GM12878 (cell line): ENCODE measurements around the gene STRA6.
A peak's percentile ranks its signal among the peaks of the same experiment; 100 is the strongest.

Source experiments
- ATF2 ChIP-seq: IDR thresholded peaks from 2 replicates; pipeline ENCODE4 v1.6.1; 2012; ENCODE audit warnings: low read length, inconsistent platforms
- ATF3 ChIP-seq: IDR thresholded peaks from 2 replicates; pipeline ENCODE4 v1.6.1; 2011; ENCODE audit warnings: low read depth, mild to moderate bottlenecking, low read length, moderate library complexity, borderline replicate concordance; ENCODE audit errors: extremely low read depth
- BCL11A ChIP-seq: IDR thresholded peaks from 2 replicates; pipeline ENCODE4 v1.6.1; 2011; ENCODE audit warnings: low read depth, low read length
- EZH2 ChIP-seq: IDR thresholded peaks from 2 replicates; pipeline ENCODE4 v1.6.1; 2012; ENCODE audit warnings: low read depth, mild to moderate bottlenecking, control low read depth, inconsistent platforms, low read length, borderline replicate concordance; ENCODE audit not compliant: control insufficient read depth
- MTA3 ChIP-seq: IDR thresholded peaks from 2 replicates; pipeline ENCODE4 v1.6.1; 2012; ENCODE audit warnings: low read length, inconsistent platforms, borderline replicate concordance
- MYC ChIP-seq: IDR thresholded peaks from 2 replicates; pipeline ENCODE4 v1.6.1; 2011; ENCODE audit warnings: mild to moderate bottlenecking, low read length, moderate library complexity, inconsistent platforms; ENCODE audit not compliant: insufficient read depth, insufficient replicate concordance, insufficient read length, severe bottlenecking
- POLR2A ChIP-seq: IDR thresholded peaks from 2 replicates; pipeline ENCODE4 v1.6.1; 2011; ENCODE audit warnings: low read depth, mild to moderate bottlenecking, low read length
- RELA ChIP-seq: fragments of 450-650 bp; IDR thresholded peaks from 2 replicates; pipeline ENCODE4 v1.8.0; 2014; ENCODE audit warnings: borderline replicate concordance; ENCODE audit not compliant: partially characterized antibody
- RFX5 ChIP-seq: IDR thresholded peaks from 2 replicates; pipeline ENCODE4 v1.6.1; 2011; ENCODE audit warnings: low read depth, low read length, improper control_type of control experiment
- ZNF24 ChIP-seq: fragments of 450-650 bp; IDR thresholded peaks from 2 replicates; pipeline ENCODE4 v1.6.1; 2017; ENCODE audit warnings: antibody characterized with exemption, mild to moderate bottlenecking
- TF ChIP-seq, protein P1 (sequence below), 3 experiments: IDR thresholded peaks in 2 of 3; conservative IDR thresholded peaks in 1 of 3; 2 replicates each; pipeline ENCODE4 v1.5.1; 2011; ENCODE audit warnings: low read depth in 3 of 3, low read length in 3 of 3, mild to moderate bottlenecking in 3 of 3, control low read depth in 2 of 3, moderate library complexity in 2 of 3, inconsistent platforms in 1 of 3, mixed read lengths in 1 of 3; ENCODE audit not compliant: control insufficient read depth in 2 of 3, insufficient read depth in 1 of 3; ENCODE audit errors: extremely low read depth in 1 of 3
- TF ChIP-seq, protein P2 (sequence below): IDR thresholded peaks from 2 replicates; pipeline ENCODE4 v1.6.1; 2012; ENCODE audit warnings: mild to moderate bottlenecking, low read depth, low read length

DNA sequence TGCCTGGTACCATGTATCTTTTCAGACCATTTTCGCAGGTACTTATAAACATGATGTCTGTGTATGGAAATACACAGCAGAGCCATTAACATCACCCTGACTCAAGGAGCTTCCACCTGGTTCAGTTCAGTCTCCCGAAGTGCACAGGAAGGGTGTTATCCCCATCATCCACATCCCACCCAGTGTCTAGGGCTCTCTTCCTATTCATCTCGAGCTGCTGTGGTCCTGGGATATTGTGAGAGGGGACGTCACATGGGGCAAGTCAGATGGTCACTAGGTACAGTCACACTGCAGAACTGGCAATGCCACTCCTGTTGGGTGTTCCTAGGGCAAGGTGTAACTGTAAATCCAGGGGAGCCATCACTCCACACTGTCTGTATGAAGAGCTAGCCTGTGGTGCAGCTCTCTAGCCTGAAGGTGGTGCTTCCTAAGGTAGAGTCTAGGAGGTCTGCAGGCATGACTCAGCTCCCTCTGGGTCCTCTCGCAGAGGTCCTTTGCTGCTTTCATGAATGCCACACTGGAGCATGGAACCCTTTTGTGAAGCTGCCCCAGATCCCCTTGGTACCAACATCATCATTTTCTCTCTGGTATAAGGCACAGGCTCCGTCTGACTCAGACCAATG is 58.3 kb downstream of the STRA6 start:
- no peak for TF ChIP-seq EZH2
- TF ChIP-seq, protein P1, sequence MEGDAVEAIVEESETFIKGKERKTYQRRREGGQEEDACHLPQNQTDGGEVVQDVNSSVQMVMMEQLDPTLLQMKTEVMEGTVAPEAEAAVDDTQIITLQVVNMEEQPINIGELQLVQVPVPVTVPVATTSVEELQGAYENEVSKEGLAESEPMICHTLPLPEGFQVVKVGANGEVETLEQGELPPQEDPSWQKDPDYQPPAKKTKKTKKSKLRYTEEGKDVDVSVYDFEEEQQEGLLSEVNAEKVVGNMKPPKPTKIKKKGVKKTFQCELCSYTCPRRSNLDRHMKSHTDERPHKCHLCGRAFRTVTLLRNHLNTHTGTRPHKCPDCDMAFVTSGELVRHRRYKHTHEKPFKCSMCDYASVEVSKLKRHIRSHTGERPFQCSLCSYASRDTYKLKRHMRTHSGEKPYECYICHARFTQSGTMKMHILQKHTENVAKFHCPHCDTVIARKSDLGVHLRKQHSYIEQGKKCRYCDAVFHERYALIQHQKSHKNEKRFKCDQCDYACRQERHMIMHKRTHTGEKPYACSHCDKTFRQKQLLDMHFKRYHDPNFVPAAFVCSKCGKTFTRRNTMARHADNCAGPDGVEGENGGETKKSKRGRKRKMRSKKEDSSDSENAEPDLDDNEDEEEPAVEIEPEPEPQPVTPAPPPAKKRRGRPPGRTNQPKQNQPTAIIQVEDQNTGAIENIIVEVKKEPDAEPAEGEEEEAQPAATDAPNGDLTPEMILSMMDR (IDR thresholded peaks at IDR 0.05 in 2 of 3, conservative IDR thresholded peaks at IDR 0.05 in 1 of 3; ENCODE audit: control insufficient read depth in 2 of 3, extremely low read depth in 1 of 3, insufficient read depth in 1 of 3, low read depth in 3 of 3, low read length in 3 of 3) = peak in 2 of 3 experiments; percentile 19 to 28; a peak in 1 of 6 replicates
- no peak for TF ChIP-seq ATF2
- TF ChIP-seq ZNF24 = no peak
- no peak for TF ChIP-seq POLR2A
- TF ChIP-seq MYC = no peak
- no peak for TF ChIP-seq MTA3
- no peak for TF ChIP-seq RELA
- TF ChIP-seq, protein P2, sequence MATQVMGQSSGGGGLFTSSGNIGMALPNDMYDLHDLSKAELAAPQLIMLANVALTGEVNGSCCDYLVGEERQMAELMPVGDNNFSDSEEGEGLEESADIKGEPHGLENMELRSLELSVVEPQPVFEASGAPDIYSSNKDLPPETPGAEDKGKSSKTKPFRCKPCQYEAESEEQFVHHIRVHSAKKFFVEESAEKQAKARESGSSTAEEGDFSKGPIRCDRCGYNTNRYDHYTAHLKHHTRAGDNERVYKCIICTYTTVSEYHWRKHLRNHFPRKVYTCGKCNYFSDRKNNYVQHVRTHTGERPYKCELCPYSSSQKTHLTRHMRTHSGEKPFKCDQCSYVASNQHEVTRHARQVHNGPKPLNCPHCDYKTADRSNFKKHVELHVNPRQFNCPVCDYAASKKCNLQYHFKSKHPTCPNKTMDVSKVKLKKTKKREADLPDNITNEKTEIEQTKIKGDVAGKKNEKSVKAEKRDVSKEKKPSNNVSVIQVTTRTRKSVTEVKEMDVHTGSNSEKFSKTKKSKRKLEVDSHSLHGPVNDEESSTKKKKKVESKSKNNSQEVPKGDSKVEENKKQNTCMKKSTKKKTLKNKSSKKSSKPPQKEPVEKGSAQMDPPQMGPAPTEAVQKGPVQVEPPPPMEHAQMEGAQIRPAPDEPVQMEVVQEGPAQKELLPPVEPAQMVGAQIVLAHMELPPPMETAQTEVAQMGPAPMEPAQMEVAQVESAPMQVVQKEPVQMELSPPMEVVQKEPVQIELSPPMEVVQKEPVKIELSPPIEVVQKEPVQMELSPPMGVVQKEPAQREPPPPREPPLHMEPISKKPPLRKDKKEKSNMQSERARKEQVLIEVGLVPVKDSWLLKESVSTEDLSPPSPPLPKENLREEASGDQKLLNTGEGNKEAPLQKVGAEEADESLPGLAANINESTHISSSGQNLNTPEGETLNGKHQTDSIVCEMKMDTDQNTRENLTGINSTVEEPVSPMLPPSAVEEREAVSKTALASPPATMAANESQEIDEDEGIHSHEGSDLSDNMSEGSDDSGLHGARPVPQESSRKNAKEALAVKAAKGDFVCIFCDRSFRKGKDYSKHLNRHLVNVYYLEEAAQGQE = no peak
- no peak for TF ChIP-seq RFX5
- TF ChIP-seq ATF3 = no peak
- TF ChIP-seq BCL11A = no peak
